Measurements from ENCODE around the gene BAG3.
"Not testable (repeated sequence)": the region's sequence is repeated elsewhere in the genome, so short reads cannot be mapped to it uniquely, and the experiment has no call there.

Gene BAG3

DNA sequence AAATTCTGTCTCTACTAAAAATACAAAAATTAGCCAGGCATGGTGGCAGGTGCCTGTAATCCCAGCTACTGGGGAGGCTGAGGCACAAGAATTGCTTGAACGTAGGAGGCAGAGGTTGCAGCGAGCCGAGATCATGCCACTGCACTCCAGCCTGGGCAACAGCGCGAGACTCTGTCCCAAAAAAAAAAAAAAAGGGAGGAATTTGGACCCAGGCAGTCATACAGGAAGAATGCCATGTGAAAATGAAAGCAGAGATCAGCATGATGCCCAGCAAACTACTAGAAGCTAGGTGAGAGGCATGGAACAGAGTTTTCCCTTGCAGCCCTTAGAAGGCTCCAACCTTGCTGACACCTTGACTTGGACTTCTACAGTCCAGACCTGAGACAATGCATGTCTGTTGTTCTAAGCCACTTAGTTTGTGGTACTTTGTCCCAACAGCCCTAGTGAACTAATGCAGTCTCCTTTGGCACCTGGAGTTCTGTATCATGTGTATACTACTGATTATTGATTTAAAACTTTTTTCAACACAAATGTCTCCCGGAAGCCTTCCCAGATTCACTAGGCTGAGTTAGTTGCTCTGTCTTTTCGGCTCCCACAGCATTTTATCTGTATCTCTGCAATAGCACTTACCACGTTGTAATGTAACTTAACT, 10.2 kb upstream of the BAG3 start:
- no peak for DNase-seq

- DNase-seq, result peak; percentile 48
These were observed 8.5 kb upstream of the BAG3 start for GRCh38 chr10:119642556-119643111.

- no peak for DNase-seq
These were observed 7.6 kb upstream of the BAG3 start for GRCh38 chr10:119643306-119644204.

GRCh38 chr10:119644205-119644814, 6.9 kb upstream of the BAG3 start:
- no peak for DNase-seq

- no peak for DNase-seq
These were observed 6.2 kb upstream of the BAG3 start for GRCh38 chr10:119644994-119645393.

DNA sequence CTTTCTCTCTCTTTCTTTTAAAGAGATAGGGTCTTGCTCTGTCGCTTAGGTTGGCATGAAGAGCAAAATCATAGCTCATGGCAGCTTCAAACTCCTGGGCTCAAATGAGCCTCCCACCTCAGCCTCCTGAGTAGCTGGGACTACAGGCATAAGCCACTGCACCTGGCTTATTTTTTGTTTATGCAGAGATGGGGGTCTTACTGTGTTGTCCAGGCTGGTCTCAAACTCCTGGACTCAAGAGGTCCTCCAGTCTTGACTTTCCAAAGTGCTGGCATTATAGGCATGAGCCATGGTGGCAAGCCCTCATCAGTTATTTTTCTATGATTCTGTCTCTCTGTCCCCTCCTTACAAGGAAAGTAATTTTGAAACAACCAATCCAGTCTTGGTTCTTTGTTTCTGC, 1.1 kb upstream of the BAG3 start:
- no peak for DNase-seq

GRCh38 chr10:119651514-119652360, 557 bp downstream of the BAG3 start:
- DNase-seq, result no peak

GRCh38 chr10:119652361-119652730, 1.2 kb downstream of the BAG3 start:
- DNase-seq, result peak; percentile 71

DNA sequence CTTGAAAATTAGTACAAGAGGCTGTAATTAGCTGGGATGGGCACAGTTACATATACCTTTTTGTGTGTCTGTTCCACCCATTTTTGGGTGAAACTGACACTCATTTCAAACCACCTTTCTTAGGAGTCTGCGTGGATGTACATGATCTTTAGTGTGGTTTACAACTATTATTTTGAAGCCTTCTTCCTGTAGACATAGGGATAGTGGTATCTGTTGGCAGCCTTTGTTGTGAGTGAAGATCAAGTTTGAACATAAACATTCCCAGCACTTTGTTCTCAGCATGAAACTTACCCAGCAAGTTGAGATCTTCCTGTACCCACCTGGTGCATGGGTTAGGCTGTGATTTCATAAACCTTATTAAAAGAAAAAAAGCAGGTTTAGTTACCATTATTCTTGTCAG, 2.0 kb downstream of the BAG3 start:
- DNase-seq, result peak; percentile 50

DNA sequence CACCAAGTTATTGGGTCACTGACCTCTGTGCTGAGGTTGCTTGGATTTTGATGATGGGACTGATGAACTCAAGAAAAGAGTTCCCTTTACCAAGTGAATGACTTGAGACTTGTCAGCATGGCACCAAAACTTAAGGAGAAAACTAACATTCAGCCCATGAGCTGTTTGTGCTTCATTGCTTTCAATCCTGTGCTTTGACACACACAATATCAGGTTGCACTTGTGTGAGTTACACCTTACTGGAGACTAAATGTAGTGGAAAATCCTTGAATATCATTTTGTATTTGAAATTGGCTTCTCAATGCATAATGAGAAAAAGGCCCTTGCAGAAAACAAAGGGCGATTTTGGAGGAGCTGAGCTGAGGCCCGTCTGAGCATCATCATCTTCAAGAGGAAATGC, 2.7 kb downstream of the BAG3 start:
- DNase-seq, result no peak

GRCh38 chr10:119654540-119654939, 3.4 kb downstream of the BAG3 start:
- DNase-seq, result no peak

DNA sequence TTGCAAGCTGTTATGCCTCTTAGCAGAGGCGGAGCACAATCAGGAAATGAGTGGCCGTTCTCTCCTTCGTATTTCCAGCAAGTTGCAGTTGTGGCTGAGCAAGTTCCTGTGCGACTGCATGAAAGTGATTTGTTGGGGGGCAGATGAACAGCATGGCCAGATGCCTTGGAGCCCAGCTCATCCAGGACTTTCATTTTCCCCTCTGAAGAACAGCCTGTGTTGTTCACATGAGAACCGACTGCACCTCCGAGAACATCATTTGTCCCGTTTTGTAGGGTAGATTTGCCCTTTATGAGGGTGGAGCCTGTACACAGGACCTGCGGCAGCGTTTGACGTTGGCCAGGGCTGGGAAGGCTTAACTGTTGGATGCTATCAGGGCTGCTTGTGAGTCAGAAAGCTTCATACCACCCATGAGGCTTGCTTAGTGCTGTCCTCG, 4.4 kb downstream of the BAG3 start:
- DNase-seq, result peak; percentile 74

DNA sequence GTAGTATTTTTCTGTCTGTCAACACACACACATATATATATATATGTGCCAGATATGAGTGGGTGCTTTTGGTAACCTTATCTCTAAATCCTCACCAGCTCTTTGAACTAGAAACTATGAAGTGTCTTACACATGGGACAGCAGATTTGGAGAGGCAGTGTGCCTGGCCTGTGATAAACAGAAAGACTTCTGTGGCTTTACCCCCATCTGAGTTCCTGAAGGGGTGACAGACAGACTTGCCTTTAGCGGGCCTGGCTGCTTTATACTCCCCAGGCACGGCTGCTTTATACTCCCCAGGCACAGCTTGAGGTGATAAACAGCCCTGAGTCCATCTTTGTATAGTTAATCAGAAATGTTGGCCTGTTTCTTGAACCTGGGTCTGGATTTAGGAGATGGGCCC, 5.6 kb downstream of the BAG3 start:
- no peak for DNase-seq

GRCh38 chr10:119657725-119658124, 6.5 kb downstream of the BAG3 start:
- no peak for DNase-seq

- DNase-seq, result no peak
These were observed 7.1 kb downstream of the BAG3 start for GRCh38 chr10:119658274-119658673.

- no peak for DNase-seq
These were observed 8.8 kb downstream of the BAG3 start for GRCh38 chr10:119659951-119660350.

- DNase-seq, result not testable (repeated sequence)
These were observed 11.0 kb downstream of the BAG3 start for GRCh38 chr10:119662076-119662605.

- peak; percentile 68 for DNase-seq
These were observed 12.9 kb downstream of the BAG3 start for GRCh38 chr10:119663866-119664698.

GRCh38 chr10:119665901-119666708, 14.9 kb downstream of the BAG3 start:
- DNase-seq, result no peak

DNA sequence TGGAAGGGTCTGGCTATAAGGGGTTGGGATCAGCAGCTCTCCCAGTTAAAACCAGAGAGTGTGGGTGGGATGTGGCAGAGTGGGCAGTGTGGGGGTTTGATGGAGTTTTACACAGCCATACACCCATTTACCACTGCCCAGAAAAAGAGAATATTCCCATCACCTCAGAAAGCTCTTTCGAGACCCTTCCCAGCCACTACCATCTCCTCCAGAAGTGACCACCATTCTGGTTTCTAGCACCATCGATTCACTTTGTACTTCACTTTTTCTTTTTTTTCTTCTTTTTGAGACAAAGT, 15.5 kb downstream of the BAG3 start:
- no peak for DNase-seq

Measured in activated CD4-positive, alpha-beta T cell treated with anti-CD3 and anti-CD28 coated beads, Interleukin-2, amount 50 U/mL, for 16 hours (primary cell).